Stimulated activated naive B cell treated with anti-CD40 and anti-IgM and Interleukin-4, amounts not matched to agents 10 μg/mL and 1 μg/mL and 100 μg/mL, for 72 hours (primary cell): ENCODE measurements around the gene ETS1.

ENCODE experiments used
- ATAC-seq, 2 donors: fragments of 150-1000 bp; cut with Tn5 transposase; replicated peaks; 2 replicates each; pipeline ENCODE4 v1.10.0; 2021; ENCODE audit warnings: moderate library complexity in 1 of 2
- DNase-seq: peaks from one replicate; pipeline ENCODE4 v3.0.0; 2021
- H3K27ac Mint-ChIP-seq: one replicate; pipeline ENCODE4 v1.8.0; 2022; ENCODE audit warnings: mild to moderate bottlenecking, mixed read lengths
- H3K27me3 Mint-ChIP-seq, 2 donors: one replicate each; pipeline ENCODE4 v1.8.0; 2022; ENCODE audit warnings: mixed read lengths in 2 of 2
- H3K36me3 Mint-ChIP-seq, 2 donors: one replicate each; pipeline ENCODE4 v1.8.0; 2022; ENCODE audit warnings: mixed read lengths in 2 of 2, mild to moderate bottlenecking in 1 of 2
- H3K4me1 Mint-ChIP-seq, 2 donors: one replicate each; pipeline ENCODE4 v1.8.0; 2022; ENCODE audit warnings: mixed read lengths in 2 of 2, mild to moderate bottlenecking in 1 of 2
- H3K4me3 Mint-ChIP-seq, 2 donors: one replicate each; pipeline ENCODE4 v1.8.0; 2022; ENCODE audit warnings: mild to moderate bottlenecking in 2 of 2, mixed read lengths in 2 of 2, moderate library complexity in 1 of 2
- H3K9me3 Mint-ChIP-seq, 2 donors: one replicate each; pipeline ENCODE4 v1.8.0; 2022; ENCODE audit warnings: mixed read lengths in 2 of 2, mild to moderate bottlenecking in 1 of 2

The ETS1 gene

GRCh38 chr11:128501632-128502549, 85.5 kb downstream of the ETS1 start:
- no peak for ATAC-seq
- Mint-ChIP-seq H3K36me3 (peaks cover 48 to 55% of the 10 kb centered on the region in 2 donors), H3K4me3 (no peak overlapping the region), H3K27ac (peak overlapping the region; percentile 93), H3K4me1 (peaks cover 78 to 95% of the 10 kb centered on the region in 2 donors), H3K27me3 (no peaks in the 10 kb centered on the region), H3K9me3 (peaks cover 0 to 2% of the 10 kb centered on the region in 2 donors)
- DNase-seq: no peak

GRCh38 chr11:128501008-128501407, 86.3 kb downstream of the ETS1 start:
- DNase-seq: no peak
- Mint-ChIP-seq H3K4me1 (peaks cover 79 to 95% of the 10 kb centered on the region in 2 donors), H3K36me3 (peaks cover 43 to 47% of the 10 kb centered on the region in 2 donors), H3K27ac (peak overlapping the region; percentile 94), H3K9me3 (peaks cover 0 to 2% of the 10 kb centered on the region in 2 donors), H3K4me3 (peak overlapping the region in 1 of 2 donors; percentile 65), H3K27me3 (no peaks in the 10 kb centered on the region)
- ATAC-seq: no peak

GRCh38 chr11:128500493-128500892, 86.9 kb downstream of the ETS1 start:
- DNase-seq (no peak), ATAC-seq (no peak)
- H3K36me3 Mint-ChIP-seq: peaks cover 42 to 47% of the 10 kb centered on the region in 2 donors
- peak overlapping the region; percentile 94 for H3K27ac Mint-ChIP-seq
- no peaks in the 10 kb centered on the region for H3K27me3 Mint-ChIP-seq
- H3K4me3 Mint-ChIP-seq: no peak overlapping the region
- H3K4me1 Mint-ChIP-seq: peaks cover 80 to 95% of the 10 kb centered on the region in 2 donors
- H3K9me3 Mint-ChIP-seq: peaks cover 0 to 4% of the 10 kb centered on the region in 2 donors

GRCh38 chr11:128499613-128500253, 87.6 kb downstream of the ETS1 start:
- Mint-ChIP-seq H3K4me3 (peak overlapping the region; percentile 48), H3K9me3 (peaks cover 0 to 3% of the 10 kb centered on the region in 2 donors), H3K4me1 (peaks cover 78 to 95% of the 10 kb centered on the region in 2 donors), H3K27me3 (no peaks in the 10 kb centered on the region), H3K36me3 (peaks cover 42 to 44% of the 10 kb centered on the region in 2 donors), H3K27ac (peak overlapping the region; percentile 95)
- ATAC-seq (no peak), DNase-seq (no peak)

- Mint-ChIP-seq H3K36me3 (peaks cover 41 to 43% of the 10 kb centered on the region in 2 donors), H3K9me3 (peaks cover 0 to 4% of the 10 kb centered on the region in 2 donors), H3K4me3 (no peak overlapping the region), H3K27ac (no peak overlapping the region), H3K27me3 (no peaks in the 10 kb centered on the region), H3K4me1 (peaks cover 76 to 93% of the 10 kb centered on the region in 2 donors)
- ATAC-seq (no peak), DNase-seq (no peak)
Measured at GRCh38 chr11:128498721-128499245, 88.6 kb downstream of the ETS1 start.

- peaks cover 43 to 44% of the 10 kb centered on the region in 2 donors for H3K36me3 Mint-ChIP-seq
- H3K4me1 Mint-ChIP-seq: peaks cover 77 to 93% of the 10 kb centered on the region in 2 donors
- peak overlapping the region; percentile 90 for H3K27ac Mint-ChIP-seq
- DNase-seq (no peak), ATAC-seq (no peak)
- H3K4me3 Mint-ChIP-seq: peak overlapping the region; percentile 13 to 63
- peaks cover 0 to 4% of the 10 kb centered on the region in 2 donors for H3K9me3 Mint-ChIP-seq
- H3K27me3 Mint-ChIP-seq: no peaks in the 10 kb centered on the region
Measured at GRCh38 chr11:128497776-128498095, 89.6 kb downstream of the ETS1 start.

- H3K27me3 Mint-ChIP-seq: no peaks in the 10 kb centered on the region
- peak overlapping the region; percentile 52 to 63 for H3K4me3 Mint-ChIP-seq
- H3K27ac Mint-ChIP-seq: peak overlapping the region; percentile 90
- peaks cover 0 to 4% of the 10 kb centered on the region in 2 donors for H3K9me3 Mint-ChIP-seq
- DNase-seq (peak; percentile 71), ATAC-seq (peak; percentile 91 to 93)
- peaks cover 46 to 48% of the 10 kb centered on the region in 2 donors for H3K36me3 Mint-ChIP-seq
- H3K4me1 Mint-ChIP-seq: peaks cover 78 to 93% of the 10 kb centered on the region in 2 donors
Measured at GRCh38 chr11:128497061-128497775, 90.1 kb downstream of the ETS1 start.

- Mint-ChIP-seq H3K27ac (peak overlapping the region; percentile 90), H3K36me3 (peaks cover 41 to 46% of the 10 kb centered on the region in 2 donors), H3K4me3 (peak overlapping the region; percentile 52 to 63), H3K27me3 (no peaks in the 10 kb centered on the region), H3K4me1 (peaks cover 74 to 93% of the 10 kb centered on the region in 2 donors), H3K9me3 (peaks cover 0 to 4% of the 10 kb centered on the region in 2 donors)
- ATAC-seq (peak in 1 of 2 donors; percentile 17), DNase-seq (no peak)
Measured at GRCh38 chr11:128496692-128497060, 90.7 kb downstream of the ETS1 start.

- Mint-ChIP-seq H3K9me3 (peaks cover 0 to 4% of the 10 kb centered on the region in 2 donors), H3K27ac (peak overlapping the region; percentile 90), H3K4me3 (peak overlapping the region; percentile 52 to 63), H3K36me3 (peaks cover 40 to 46% of the 10 kb centered on the region in 2 donors), H3K4me1 (peaks cover 75 to 93% of the 10 kb centered on the region in 2 donors), H3K27me3 (no peaks in the 10 kb centered on the region)
- ATAC-seq: no peak
- DNase-seq: no peak
Measured at GRCh38 chr11:128496249-128496648, 91.1 kb downstream of the ETS1 start.

- peaks cover 67 to 87% of the 10 kb centered on the region in 2 donors for H3K4me1 Mint-ChIP-seq
- H3K27me3 Mint-ChIP-seq: no peaks in the 10 kb centered on the region
- peak overlapping the region; percentile 96 for H3K27ac Mint-ChIP-seq
- H3K9me3 Mint-ChIP-seq: peaks cover 0 to 4% of the 10 kb centered on the region in 2 donors
- H3K36me3 Mint-ChIP-seq: peaks cover 36 to 50% of the 10 kb centered on the region in 2 donors
- DNase-seq: no peak
- peak; percentile 55 to 76 for ATAC-seq
- peak overlapping the region; percentile 57 for H3K4me3 Mint-ChIP-seq
Measured at GRCh38 chr11:128494418-128495332, 92.7 kb downstream of the ETS1 start.

- Mint-ChIP-seq H3K9me3 (peaks cover 0 to 4% of the 10 kb centered on the region in 2 donors), H3K36me3 (peaks cover 45 to 58% of the 10 kb centered on the region in 2 donors), H3K27ac (peak overlapping the region; percentile 76), H3K4me3 (no peak overlapping the region), H3K27me3 (no peaks in the 10 kb centered on the region), H3K4me1 (peaks cover 62 to 78% of the 10 kb centered on the region in 2 donors)
- no peak for ATAC-seq
- no peak for DNase-seq
Measured at GRCh38 chr11:128493570-128493965, 93.8 kb downstream of the ETS1 start.

GRCh38 chr11:128492903-128493569, 94.3 kb downstream of the ETS1 start:
- peaks cover 0 to 4% of the 10 kb centered on the region in 2 donors for H3K9me3 Mint-ChIP-seq
- no peak for DNase-seq
- no peak for ATAC-seq
- peak overlapping the region; percentile 76 for H3K27ac Mint-ChIP-seq
- peaks cover 63 to 75% of the 10 kb centered on the region in 2 donors for H3K4me1 Mint-ChIP-seq
- H3K36me3 Mint-ChIP-seq: peaks cover 46 to 59% of the 10 kb centered on the region in 2 donors
- H3K27me3 Mint-ChIP-seq: no peaks in the 10 kb centered on the region
- no peak overlapping the region for H3K4me3 Mint-ChIP-seq
